Heart left ventricle (tissue), 13 donors: Measurements from ENCODE around the gene DDX42.

Experiments used
- POLR2A ChIP-seq, 2 donors: fragments of 450-650 bp; IDR thresholded peaks; one replicate each; pipeline ENCODE4 v1.6.1; 2017; ENCODE audit warnings: antibody characterized with exemption in 2 of 2, mild to moderate bottlenecking in 2 of 2, moderate library complexity in 2 of 2
- TF ChIP-seq, protein P1 (sequence below), 12 donors: fragments of 200-600 bp; sonication (generic) in 4 of 12; IDR thresholded peaks; one replicate each; pipeline versions ENCODE4 v1.5.0 to v1.8.0; 2018 to 2022; ENCODE audit warnings: antibody characterized with exemption in 12 of 12, mild to moderate bottlenecking in 5 of 12
- donor health status: ischemic (EF 13 %, LVEDD 7.1; RV severe dilation, severe dysfunction).
- donor health status: DM: no; HTN: yes; CAD: no.
- donor health status: DM: no; HTN: no; CAD: no.
- donor health status: ischemic (EF 25% LVEDD 6.9; RV normal size, moderate dysfunction).
- donor health status: ischemic (EF 25% LVEDD 5.7; RV mildly dilated, moderate dysfunction).
- donor health status: ischemic (EF 35%, LVEDD 5.7; RV mildly dilated, moderate dysfunction).
- donor health status: nonischemic (EF 11% LVEDD 7.7; RV severe dilation, severe dysfunction).
- donor health status: DM: yes; HTN: yes; CAD: no.
- donor health status: PGD.
- donor health status: ischemic (EF 29% LVEDD 5.4; RV normal size, mild dysfunction).
- donor health status: nonischemic (EF 23%, LVEDD 6.1; RV moderate dilation, normal function).

DNA sequence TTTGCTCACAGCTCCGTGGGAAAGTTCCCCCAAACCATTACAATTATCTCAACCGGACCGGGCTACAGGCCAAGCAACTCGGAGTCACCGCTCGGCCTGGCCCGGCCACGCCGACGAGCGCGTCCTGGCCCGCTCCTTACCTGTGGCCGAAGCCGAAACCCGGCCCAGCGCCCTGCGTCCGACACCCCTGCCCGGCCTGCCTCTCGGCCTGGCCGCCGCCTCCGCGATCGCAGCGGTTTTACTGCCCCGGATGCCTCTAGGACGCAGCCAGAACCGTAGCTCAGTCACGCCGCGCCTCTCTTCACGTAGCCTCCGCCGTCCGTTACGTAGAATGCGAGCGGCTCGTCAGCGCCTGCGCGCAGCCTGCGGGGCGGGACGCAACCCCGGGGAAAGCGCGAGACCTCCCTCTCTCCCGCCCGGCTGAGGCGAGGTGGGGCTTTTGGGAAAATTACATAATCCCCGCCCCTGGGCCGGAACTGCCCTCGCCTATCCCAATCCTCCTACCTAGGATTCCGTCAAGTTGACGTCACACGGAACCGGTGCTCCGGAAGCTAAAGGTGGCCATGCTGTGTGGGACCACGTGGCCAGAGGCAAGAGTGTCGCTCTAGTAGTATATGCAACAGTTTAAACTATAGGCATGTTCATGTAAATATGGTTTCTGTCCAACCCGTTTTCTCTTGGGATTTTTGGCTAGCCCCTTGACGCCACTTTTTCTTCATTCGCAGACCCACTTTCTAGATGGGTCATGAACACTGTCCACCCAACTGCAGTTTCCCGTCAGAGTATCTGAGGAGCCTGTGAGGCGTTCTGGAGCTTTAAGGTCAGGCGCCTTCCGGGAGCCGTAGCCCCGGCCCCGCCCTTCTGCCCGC is 464 bp upstream of the DDX42 start, which contains the start of gene CCDC47:
- TF ChIP-seq, protein P1, sequence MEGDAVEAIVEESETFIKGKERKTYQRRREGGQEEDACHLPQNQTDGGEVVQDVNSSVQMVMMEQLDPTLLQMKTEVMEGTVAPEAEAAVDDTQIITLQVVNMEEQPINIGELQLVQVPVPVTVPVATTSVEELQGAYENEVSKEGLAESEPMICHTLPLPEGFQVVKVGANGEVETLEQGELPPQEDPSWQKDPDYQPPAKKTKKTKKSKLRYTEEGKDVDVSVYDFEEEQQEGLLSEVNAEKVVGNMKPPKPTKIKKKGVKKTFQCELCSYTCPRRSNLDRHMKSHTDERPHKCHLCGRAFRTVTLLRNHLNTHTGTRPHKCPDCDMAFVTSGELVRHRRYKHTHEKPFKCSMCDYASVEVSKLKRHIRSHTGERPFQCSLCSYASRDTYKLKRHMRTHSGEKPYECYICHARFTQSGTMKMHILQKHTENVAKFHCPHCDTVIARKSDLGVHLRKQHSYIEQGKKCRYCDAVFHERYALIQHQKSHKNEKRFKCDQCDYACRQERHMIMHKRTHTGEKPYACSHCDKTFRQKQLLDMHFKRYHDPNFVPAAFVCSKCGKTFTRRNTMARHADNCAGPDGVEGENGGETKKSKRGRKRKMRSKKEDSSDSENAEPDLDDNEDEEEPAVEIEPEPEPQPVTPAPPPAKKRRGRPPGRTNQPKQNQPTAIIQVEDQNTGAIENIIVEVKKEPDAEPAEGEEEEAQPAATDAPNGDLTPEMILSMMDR (IDR thresholded peaks at IDR 0.05): no peak
- TF ChIP-seq POLR2A (IDR thresholded peaks at IDR 0.05): peak; percentile 79 to 97
